ENCODE results near the gene ATRNL1.
"Not testable (repeated sequence)": the region's sequence is repeated elsewhere in the genome, so short reads cannot be mapped to it uniquely, and the experiment has no call there.

Gene ATRNL1

DNA sequence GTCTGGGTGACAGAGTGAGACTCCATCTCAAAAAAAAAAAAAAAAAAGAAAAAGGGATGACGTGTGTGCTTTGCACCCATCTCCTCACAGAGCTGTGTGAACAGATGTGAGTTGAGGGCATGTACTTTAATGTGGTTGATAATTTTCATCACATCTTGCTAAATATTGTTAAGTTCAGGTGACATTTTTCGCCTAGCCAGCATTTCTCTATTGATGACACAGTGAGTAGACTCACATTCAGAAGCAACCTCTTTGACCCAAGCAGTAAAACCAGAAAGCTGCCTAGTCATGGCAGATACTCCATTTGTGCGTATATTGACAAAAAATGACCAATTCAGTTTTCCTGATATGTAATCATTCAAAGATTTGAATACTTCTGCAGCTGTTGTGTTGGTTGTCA, 126.0 kb downstream of the ATRNL1 start:
- Histone ChIP-seq H3K4me1 (ENCODE audit: control insufficient read depth in 1 of 2, insufficient read depth in 1 of 2, low read depth in 1 of 2, low read length in 1 of 2) (no peaks in the 10 kb centered on the region), H3K9me3 (no peaks in the 10 kb centered on the region), H3K36me3 (no peaks in the 10 kb centered on the region), H3K27ac (no peak overlapping the region), H3K4me3 (ENCODE audit: low read depth in 1 of 2, low read length in 1 of 2) (no peak overlapping the region), H3K27me3 (no peaks in the 10 kb centered on the region)
- TF ChIP-seq, protein P1, sequence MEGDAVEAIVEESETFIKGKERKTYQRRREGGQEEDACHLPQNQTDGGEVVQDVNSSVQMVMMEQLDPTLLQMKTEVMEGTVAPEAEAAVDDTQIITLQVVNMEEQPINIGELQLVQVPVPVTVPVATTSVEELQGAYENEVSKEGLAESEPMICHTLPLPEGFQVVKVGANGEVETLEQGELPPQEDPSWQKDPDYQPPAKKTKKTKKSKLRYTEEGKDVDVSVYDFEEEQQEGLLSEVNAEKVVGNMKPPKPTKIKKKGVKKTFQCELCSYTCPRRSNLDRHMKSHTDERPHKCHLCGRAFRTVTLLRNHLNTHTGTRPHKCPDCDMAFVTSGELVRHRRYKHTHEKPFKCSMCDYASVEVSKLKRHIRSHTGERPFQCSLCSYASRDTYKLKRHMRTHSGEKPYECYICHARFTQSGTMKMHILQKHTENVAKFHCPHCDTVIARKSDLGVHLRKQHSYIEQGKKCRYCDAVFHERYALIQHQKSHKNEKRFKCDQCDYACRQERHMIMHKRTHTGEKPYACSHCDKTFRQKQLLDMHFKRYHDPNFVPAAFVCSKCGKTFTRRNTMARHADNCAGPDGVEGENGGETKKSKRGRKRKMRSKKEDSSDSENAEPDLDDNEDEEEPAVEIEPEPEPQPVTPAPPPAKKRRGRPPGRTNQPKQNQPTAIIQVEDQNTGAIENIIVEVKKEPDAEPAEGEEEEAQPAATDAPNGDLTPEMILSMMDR (IDR thresholded peaks at IDR 0.05) = no peak

DNA sequence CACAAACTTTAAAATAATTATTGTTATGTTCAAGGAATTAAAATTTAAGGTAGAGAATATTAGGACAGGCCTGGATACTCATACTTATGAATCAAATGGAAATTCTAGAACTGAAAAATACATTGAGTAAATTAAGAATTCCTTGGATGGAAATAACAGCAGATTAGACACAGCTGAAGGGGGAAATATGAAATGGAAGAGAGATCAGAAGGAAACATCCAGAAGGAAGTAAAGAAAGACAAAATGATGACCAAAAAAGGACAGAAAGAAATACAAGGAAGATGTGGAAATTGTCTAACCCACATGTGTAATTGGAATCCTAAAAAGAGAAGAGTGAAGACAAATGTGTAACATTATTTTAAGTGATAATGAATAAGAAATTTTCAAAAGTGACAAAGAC, 128.9 kb downstream of the ATRNL1 start:
- no peak overlapping the region for H3K4me3 ChIP-seq (ENCODE audit: low read depth in 1 of 2, low read length in 1 of 2)
- H3K4me1 ChIP-seq (ENCODE audit: control insufficient read depth in 1 of 2, insufficient read depth in 1 of 2, low read depth in 1 of 2, low read length in 1 of 2) = no peaks in the 10 kb centered on the region
- no peaks in the 10 kb centered on the region for H3K36me3 ChIP-seq
- no peaks in the 10 kb centered on the region for H3K27me3 ChIP-seq
- no peaks in the 10 kb centered on the region for H3K9me3 ChIP-seq
- TF ChIP-seq, protein P1 (IDR thresholded peaks at IDR 0.05) = no peak
- no peak overlapping the region for H3K27ac ChIP-seq

DNA sequence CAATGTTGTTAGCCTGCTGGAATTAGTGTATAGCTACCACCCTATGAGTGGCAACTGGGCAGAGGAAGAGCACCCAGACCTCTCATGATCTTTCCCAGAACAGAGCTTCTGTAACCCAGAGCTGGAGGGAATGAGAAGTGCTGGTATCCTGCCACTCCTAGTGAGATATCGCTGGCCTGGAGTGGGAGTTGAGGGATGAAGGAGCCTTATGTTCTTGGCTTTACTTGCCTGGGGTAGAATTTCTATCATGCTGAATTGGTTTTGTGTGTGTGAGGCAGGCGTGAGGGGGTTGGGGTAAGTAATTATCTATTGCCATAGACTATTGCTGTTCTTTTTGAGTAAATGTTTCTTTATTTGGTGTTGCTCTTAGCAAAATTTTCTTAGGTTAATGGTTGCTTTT, 146.6 kb downstream of the ATRNL1 start:
- H3K4me3 ChIP-seq (ENCODE audit: low read depth in 1 of 2, low read length in 1 of 2) = no peak overlapping the region
- no peaks in the 10 kb centered on the region for H3K9me3 ChIP-seq
- no peaks in the 10 kb centered on the region for H3K4me1 ChIP-seq (ENCODE audit: control insufficient read depth in 1 of 2, insufficient read depth in 1 of 2, low read depth in 1 of 2, low read length in 1 of 2)
- no peaks in the 10 kb centered on the region for H3K36me3 ChIP-seq
- H3K27ac ChIP-seq = no peak overlapping the region
- TF ChIP-seq, protein P1 (IDR thresholded peaks at IDR 0.05) = no peak
- no peaks in the 10 kb centered on the region for H3K27me3 ChIP-seq

DNA sequence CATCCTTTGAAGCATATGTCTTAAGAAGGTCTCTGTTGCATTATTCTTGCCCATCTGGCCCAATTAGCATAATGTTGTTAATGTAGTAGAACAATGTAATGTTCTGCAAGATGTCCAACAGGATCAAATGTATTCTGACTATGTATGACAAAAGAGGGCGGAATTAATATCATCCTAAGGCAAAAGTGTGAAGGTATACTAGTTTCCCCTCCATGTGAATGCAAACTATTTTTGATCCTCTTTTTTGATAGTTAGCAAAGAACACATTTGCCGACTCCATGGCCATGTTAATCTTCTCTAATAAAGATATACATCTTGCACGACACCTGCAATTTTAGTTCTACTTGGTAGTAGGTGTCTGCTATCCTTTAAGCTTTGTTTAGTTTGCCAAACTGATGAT, 157.6 kb downstream of the ATRNL1 start:
- H3K4me1 ChIP-seq (ENCODE audit: control insufficient read depth in 1 of 2, insufficient read depth in 1 of 2, low read depth in 1 of 2, low read length in 1 of 2) = no peaks in the 10 kb centered on the region
- H3K27me3 ChIP-seq = no peaks in the 10 kb centered on the region
- no peak overlapping the region for H3K4me3 ChIP-seq (ENCODE audit: low read depth in 1 of 2, low read length in 1 of 2)
- TF ChIP-seq, protein P1 (IDR thresholded peaks at IDR 0.05) = no peak
- H3K27ac ChIP-seq = no peak overlapping the region
- no peaks in the 10 kb centered on the region for H3K36me3 ChIP-seq
- no peaks in the 10 kb centered on the region for H3K9me3 ChIP-seq

DNA sequence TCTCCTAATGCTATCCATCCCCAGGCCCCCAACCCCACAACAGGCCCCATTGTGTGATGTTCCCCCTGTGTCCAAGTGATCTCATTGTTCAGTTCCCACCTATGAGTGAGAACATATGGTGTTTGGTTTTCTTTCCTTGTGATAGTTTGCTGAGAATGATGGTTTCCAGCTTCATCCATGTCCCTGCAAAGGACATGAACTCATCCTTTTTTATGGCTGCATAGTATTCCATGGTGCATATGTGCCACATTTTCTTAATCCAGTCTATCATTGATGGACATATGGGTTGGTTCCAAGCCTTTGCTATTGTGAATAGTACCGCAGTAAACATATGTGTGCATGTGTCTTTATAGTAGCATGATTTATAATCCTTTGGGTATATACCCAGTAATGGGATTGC, 160.6 kb downstream of the ATRNL1 start:
- not testable (repeated sequence) for H3K27me3 ChIP-seq; H3K36me3 ChIP-seq; H3K4me1 ChIP-seq (ENCODE audit: control insufficient read depth in 1 of 2, insufficient read depth in 1 of 2, low read depth in 1 of 2, low read length in 1 of 2)

DNA sequence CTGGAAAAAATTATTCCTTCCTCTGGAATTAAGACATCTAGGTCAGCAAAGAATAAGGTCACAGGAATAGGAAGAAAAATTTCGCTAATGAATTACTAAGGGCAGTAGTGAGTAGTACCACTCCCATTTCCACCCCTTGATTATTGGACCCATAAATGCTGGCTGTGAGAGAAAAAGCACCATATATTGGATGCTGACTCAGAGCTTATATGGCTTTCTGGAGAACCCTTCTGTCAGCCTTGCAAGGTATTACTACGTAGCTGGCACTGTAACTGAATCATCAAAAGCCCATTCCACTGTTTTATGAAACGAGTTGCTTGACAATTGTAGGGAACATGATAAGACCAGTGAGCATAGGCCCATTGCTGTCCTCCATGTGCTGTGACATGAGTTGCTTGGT, 179.3 kb downstream of the ATRNL1 start:
- Histone ChIP-seq H3K4me1 (ENCODE audit: control insufficient read depth in 1 of 2, insufficient read depth in 1 of 2, low read depth in 1 of 2, low read length in 1 of 2) (no peaks in the 10 kb centered on the region), H3K27me3 (no peaks in the 10 kb centered on the region), H3K4me3 (ENCODE audit: low read depth in 1 of 2, low read length in 1 of 2) (no peak overlapping the region), H3K27ac (no peak overlapping the region), H3K9me3 (no peaks in the 10 kb centered on the region), H3K36me3 (no peaks in the 10 kb centered on the region)
- TF ChIP-seq, protein P1 (IDR thresholded peaks at IDR 0.05) = no peak

More for the DNA sequence above, 160.6 kb downstream of the ATRNL1 start:
- H3K4me3 ChIP-seq (ENCODE audit: low read depth in 1 of 2, low read length in 1 of 2); H3K9me3 ChIP-seq; H3K27ac ChIP-seq: not testable (repeated sequence)
